ENCODE measurements around the gene TMEM121. TPM values are rescaled to one million over a fixed set of nuclear protein-coding genes. Genes with fewer than 3 reads are reported as not detected.
"Not testable (repeated sequence)": the region's sequence is repeated elsewhere in the genome, so short reads cannot be mapped to it uniquely, and the experiment has no call there.

Gene TMEM121
- total RNA-seq, 2 experiments from 2014 or later: 0.21 to 0.25 TPM

DNA sequence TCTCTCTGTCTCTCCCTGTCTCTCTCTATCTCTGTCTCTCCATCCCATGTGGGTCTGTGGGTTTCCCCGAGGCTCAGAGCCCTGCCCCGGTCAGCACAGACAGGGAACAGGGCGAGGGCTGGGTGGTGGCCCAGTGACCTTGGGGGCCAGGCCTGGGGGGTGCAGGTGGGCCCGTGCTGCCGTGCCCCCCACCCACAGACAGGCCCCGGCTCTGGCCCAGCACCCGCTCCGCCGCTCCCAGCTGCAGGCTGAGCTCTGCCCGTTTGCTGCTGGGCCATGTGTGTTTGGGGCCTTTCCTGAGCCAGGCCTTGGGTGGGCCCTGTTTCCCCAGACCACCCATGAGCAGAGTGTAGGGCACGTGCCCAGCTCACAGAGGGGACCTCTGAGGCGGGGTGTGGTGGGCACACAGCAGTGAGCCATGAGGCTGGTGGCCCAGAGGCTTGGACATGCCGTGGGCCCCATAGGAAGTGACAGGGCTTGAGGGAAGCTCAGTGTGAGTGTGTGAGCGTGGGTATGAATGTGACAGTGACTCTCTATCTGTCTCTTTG is 51.0 kb downstream of the TMEM121 start:
- TF ChIP-seq, protein P1, sequence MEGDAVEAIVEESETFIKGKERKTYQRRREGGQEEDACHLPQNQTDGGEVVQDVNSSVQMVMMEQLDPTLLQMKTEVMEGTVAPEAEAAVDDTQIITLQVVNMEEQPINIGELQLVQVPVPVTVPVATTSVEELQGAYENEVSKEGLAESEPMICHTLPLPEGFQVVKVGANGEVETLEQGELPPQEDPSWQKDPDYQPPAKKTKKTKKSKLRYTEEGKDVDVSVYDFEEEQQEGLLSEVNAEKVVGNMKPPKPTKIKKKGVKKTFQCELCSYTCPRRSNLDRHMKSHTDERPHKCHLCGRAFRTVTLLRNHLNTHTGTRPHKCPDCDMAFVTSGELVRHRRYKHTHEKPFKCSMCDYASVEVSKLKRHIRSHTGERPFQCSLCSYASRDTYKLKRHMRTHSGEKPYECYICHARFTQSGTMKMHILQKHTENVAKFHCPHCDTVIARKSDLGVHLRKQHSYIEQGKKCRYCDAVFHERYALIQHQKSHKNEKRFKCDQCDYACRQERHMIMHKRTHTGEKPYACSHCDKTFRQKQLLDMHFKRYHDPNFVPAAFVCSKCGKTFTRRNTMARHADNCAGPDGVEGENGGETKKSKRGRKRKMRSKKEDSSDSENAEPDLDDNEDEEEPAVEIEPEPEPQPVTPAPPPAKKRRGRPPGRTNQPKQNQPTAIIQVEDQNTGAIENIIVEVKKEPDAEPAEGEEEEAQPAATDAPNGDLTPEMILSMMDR (conservative IDR thresholded peaks at IDR 0.05; ENCODE audit: low read length): no peak
- TF ChIP-seq EZH2phosphoT487 (IDR thresholded peaks at IDR 0.05; ENCODE audit: borderline replicate concordance, low read depth, low read length): no peak
- peak overlapping the region; percentile 35 for H3K4me2 ChIP-seq (ENCODE audit: low read length)
- TSS peak; percentile 84 for BruUV-seq (replicated peaks)
- CTCF ChIA-PET (ENCODE audit: unreplicated experiment): no interaction called here
- intact Hi-C loops (cut with micrococcal nuclease; ENCODE audit: unreplicated experiment): no loop called here
- H3K27ac ChIP-seq (ENCODE audit: low read depth, low read length, poor library complexity, severe bottlenecking): peak overlapping the region; percentile 90
- H3K9me2 ChIP-seq (ENCODE audit: insufficient read depth, low read length): no peaks in the 10 kb centered on the region
- no peaks in the 10 kb centered on the region for H4K20me1 ChIP-seq (ENCODE audit: insufficient read depth, low read length)
- POLR2A ChIA-PET: interaction anchor here (0.9 kb wide), 2 partner anchors 240 to 608 kb away, joined by 3 read pairs; no protein-coding TSS in a partner anchor
- peaks cover 76% of the 10 kb centered on the region for H3K4me1 ChIP-seq (ENCODE audit: insufficient read depth, low read length, poor library complexity, severe bottlenecking)
- peak; percentile 68 for DNase-seq (ENCODE audit: low spot score)
- no peak overlapping the region for H2AFZ ChIP-seq (ENCODE audit: low read length)
- no peaks in the 10 kb centered on the region for H3K36me3 ChIP-seq (ENCODE audit: insufficient read depth, low read length)
- no peak overlapping the region for H3K4me3 ChIP-seq (ENCODE audit: low read depth, low read length, poor library complexity, severe bottlenecking)
- no peaks in the 10 kb centered on the region for H3K9me3 ChIP-seq (ENCODE audit: low read length)
- H3K79me2 ChIP-seq (ENCODE audit: insufficient read depth, low read depth, low read length): peaks cover 10% of the 10 kb centered on the region; the same call in 1 of the 2 replicates

DNA sequence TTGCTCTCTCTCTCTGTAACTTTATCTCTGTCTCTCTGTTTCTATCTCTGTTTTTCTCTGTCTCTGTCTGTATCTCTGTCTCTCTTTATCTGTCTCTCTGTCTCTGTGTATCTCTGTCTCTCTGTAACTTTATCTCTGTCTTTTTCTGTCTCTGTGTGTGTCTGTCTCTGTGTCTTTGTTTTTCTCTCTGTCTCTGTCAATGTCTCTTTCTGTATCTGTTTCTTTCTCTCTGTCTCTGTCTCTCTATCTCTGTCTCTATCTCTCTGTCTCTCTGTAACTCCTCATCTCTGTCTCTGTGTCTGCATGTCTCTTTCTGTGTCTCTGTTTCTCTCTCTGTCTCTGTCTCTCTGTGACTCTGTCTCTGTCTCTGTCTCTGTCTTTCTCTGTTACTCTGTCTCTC is 51.7 kb downstream of the TMEM121 start:
- Histone ChIP-seq H3K4me2 (ENCODE audit: low read length) (peak overlapping the region; percentile 35), H3K27ac (ENCODE audit: low read depth, low read length, poor library complexity, severe bottlenecking) (peak overlapping the region; percentile 90), H3K4me1 (ENCODE audit: insufficient read depth, low read length, poor library complexity, severe bottlenecking) (peaks cover 79% of the 10 kb centered on the region), H3K9me2 (ENCODE audit: insufficient read depth, low read length) (no peaks in the 10 kb centered on the region), H3K36me3 (ENCODE audit: insufficient read depth, low read length) (no peaks in the 10 kb centered on the region), H3K9me3 (ENCODE audit: low read length) (no peaks in the 10 kb centered on the region), H2AFZ (ENCODE audit: low read length) (no peak overlapping the region), H4K20me1 (ENCODE audit: insufficient read depth, low read length) (no peaks in the 10 kb centered on the region), H3K79me2 (ENCODE audit: insufficient read depth, low read depth, low read length) (peaks cover 10% of the 10 kb centered on the region; the same call in 1 of the 2 replicates), H3K4me3 (ENCODE audit: low read depth, low read length, poor library complexity, severe bottlenecking) (no peak overlapping the region)
- intact Hi-C loops (cut with micrococcal nuclease; ENCODE audit: unreplicated experiment): no loop called here
- TF ChIP-seq EZH2phosphoT487 (IDR thresholded peaks at IDR 0.05; ENCODE audit: borderline replicate concordance, low read depth, low read length): no peak
- TF ChIP-seq, protein P1 (conservative IDR thresholded peaks at IDR 0.05; ENCODE audit: low read length): no peak
- ChIA-PET CTCF (ENCODE audit: unreplicated experiment) (no interaction called here), POLR2A (no interaction called here)
- DNase-seq (ENCODE audit: low spot score): no peak
- BruUV-seq (replicated peaks): no TSS peak

DNA sequence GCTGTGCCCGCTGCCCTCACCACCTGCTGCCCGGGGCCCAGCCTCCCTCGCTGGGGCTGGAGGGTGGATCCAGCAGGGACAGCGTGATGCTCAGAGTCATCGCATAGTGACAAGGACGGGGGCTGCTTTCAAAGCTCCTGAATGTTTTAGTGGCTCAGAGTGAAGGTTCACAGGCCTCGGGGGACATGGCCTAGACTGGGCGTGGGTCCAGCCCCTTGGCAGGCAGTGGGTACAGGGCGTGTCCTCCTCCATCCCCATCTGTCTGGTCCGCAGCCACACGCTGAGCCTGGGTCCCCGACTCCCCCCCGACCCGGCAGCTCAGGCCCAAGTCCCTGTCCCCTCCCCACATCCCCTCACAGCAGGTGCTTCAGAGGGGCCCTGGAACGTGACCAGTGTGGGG is 52.8 kb downstream of the TMEM121 start:
- POLR2A ChIA-PET; BruUV-seq (replicated peaks); H3K27ac ChIP-seq (ENCODE audit: low read depth, low read length, poor library complexity, severe bottlenecking): not testable (repeated sequence)

More for the DNA sequence above, 52.8 kb downstream of the TMEM121 start:
- H3K9me3 ChIP-seq (ENCODE audit: low read length); H3K36me3 ChIP-seq (ENCODE audit: insufficient read depth, low read length); H3K4me2 ChIP-seq (ENCODE audit: low read length); DNase-seq (ENCODE audit: low spot score); H2AFZ ChIP-seq (ENCODE audit: low read length); H4K20me1 ChIP-seq (ENCODE audit: insufficient read depth, low read length); H3K4me3 ChIP-seq (ENCODE audit: low read depth, low read length, poor library complexity, severe bottlenecking); CTCF ChIA-PET (ENCODE audit: unreplicated experiment); H3K9me2 ChIP-seq (ENCODE audit: insufficient read depth, low read length); intact Hi-C loops (cut with micrococcal nuclease; ENCODE audit: unreplicated experiment): not testable (repeated sequence)
- Histone ChIP-seq H3K4me1 (ENCODE audit: insufficient read depth, low read length, poor library complexity, severe bottlenecking) (peaks cover 79% of the 10 kb centered on the region), H3K79me2 (ENCODE audit: insufficient read depth, low read depth, low read length) (peaks cover 10% of the 10 kb centered on the region; the same call in 1 of the 2 replicates)

Other genes starting within 250 kb of the TMEM121 start
- gene BRF1, start 225.6 kb upstream of the TMEM121 start, total RNA-seq (2014; rRNA removed; shearing (Covaris generic)): 23.7 and 25.5 TPM in 2 replicates
- gene BRF1, start 225.6 kb upstream of the TMEM121 start, total RNA-seq (2022): 26.4 and 27.0 TPM in 2 replicates
- 35.3 and 46.9 TPM in 2 replicates for gene PACS2, start 211.8 kb upstream of the TMEM121 start, total RNA-seq (2014; rRNA removed; shearing (Covaris generic))
- gene PACS2, start 211.8 kb upstream of the TMEM121 start, total RNA-seq (2022): 45.4 and 47.3 TPM in 2 replicates
- gene TEX22, start 128.0 kb upstream of the TMEM121 start, total RNA-seq (2014; rRNA removed; shearing (Covaris generic)): 1.3 and 2.3 TPM in 2 replicates
- 9.2 and 12.2 TPM in 2 replicates for gene TEX22, start 128.0 kb upstream of the TMEM121 start, total RNA-seq (2022)
- 92.3 and 103 TPM in 2 replicates for gene MTA1, start 106.8 kb upstream of the TMEM121 start, total RNA-seq (2014; rRNA removed; shearing (Covaris generic))
- gene MTA1, start 106.8 kb upstream of the TMEM121 start, total RNA-seq (2022): 217 and 220 TPM in 2 replicates
- gene CRIP2, start 51.8 kb upstream of the TMEM121 start, total RNA-seq (2014; rRNA removed; shearing (Covaris generic)): not detected in 2 replicates
- gene CRIP2, start 51.8 kb upstream of the TMEM121 start, total RNA-seq (2022): not detected in 2 replicates
- gene CRIP1, start 39.7 kb upstream of the TMEM121 start, total RNA-seq (2014; rRNA removed; shearing (Covaris generic)): 4.1 and 4.6 TPM in 2 replicates
- gene CRIP1, start 39.7 kb upstream of the TMEM121 start, total RNA-seq (2022): 1.5 TPM in 1 of 2 replicates, not detected in the other
- 53.2 and 57.4 TPM in 2 replicates for gene TEDC1, start 35.3 kb upstream of the TMEM121 start, total RNA-seq (2014; rRNA removed; shearing (Covaris generic))
- 55.8 and 58.0 TPM in 2 replicates for gene TEDC1, start 35.3 kb upstream of the TMEM121 start, total RNA-seq (2022)